Transverse colon (tissue), 4 donors: Measurements from ENCODE around the gene PF4V1. TPM values are rescaled to one million over a fixed set of nuclear protein-coding genes. Genes with fewer than 3 reads are reported as not detected.

Experiments
- DNase-seq: peaks from one replicate; pipeline ENCODE4 v3.0.0-alpha.2; 2019
- H3K27ac ChIP-seq, 4 donors: fragments of 200-600 bp; sonication (generic); 2 replicates each; pipeline ENCODE4 v1.5.1; 2016 to 2018; ENCODE audit warnings: inconsistent platforms in 4 of 4
- H3K27me3 ChIP-seq: fragments of 200-600 bp; sonication (generic); 2 replicates; pipeline ENCODE4 v1.5.1; 2017; ENCODE audit warnings: inconsistent platforms
- H3K36me3 ChIP-seq, 4 donors: fragments of 200-600 bp; sonication (generic); 2 replicates each; pipeline ENCODE4 v1.5.1; 2017 to 2019; ENCODE audit warnings: inconsistent platforms in 4 of 4
- H3K4me1 ChIP-seq, 4 donors: fragments of 200-600 bp; sonication (generic); 2 replicates each; pipeline ENCODE4 v1.5.1; 2017 to 2020; ENCODE audit warnings: inconsistent platforms in 4 of 4
- H3K4me3 ChIP-seq, 4 donors: fragments of 200-600 bp; sonication (generic); 1 replicate in 1 of 4; 2 replicates in 3 of 4; pipeline versions ENCODE4 v1.5.1 to v1.6.1; 2017 to 2019; ENCODE audit warnings: inconsistent platforms in 4 of 4
- H3K9me3 ChIP-seq, 2 donors: fragments of 200-600 bp; sonication (generic); 2 replicates each; pipeline ENCODE4 v1.5.1; 2017 to 2019; ENCODE audit warnings: inconsistent platforms in 2 of 2
- EP300 ChIP-seq: sonication (generic); formaldehyde crosslinking; IDR thresholded peaks from one replicate; pipeline ENCODE4 v1.6.1; 2017; ENCODE audit warnings: antibody characterized with exemption, low read depth
- POLR2A ChIP-seq: fragments of 450-650 bp; IDR thresholded peaks from one replicate; pipeline ENCODE4 v1.6.1; 2016; ENCODE audit warnings: antibody characterized with exemption, mild to moderate bottlenecking, moderate library complexity
- POLR2AphosphoS5 ChIP-seq, 3 donors: sonication (generic); formaldehyde crosslinking; IDR thresholded peaks; one replicate each; pipeline ENCODE4 v1.6.1; 2016; ENCODE audit warnings: antibody characterized with exemption in 3 of 3
- WGBS, 2 donors: methylation state at CpG; one replicate each; pipeline ENCODE4 v1.1.5; 2018; ENCODE audit warnings: low coverage in 1 of 2; 5-methylcytosine and 5-hydroxymethylcytosine counted together
- in situ Hi-C, 4 donors: fragments of 200-750 bp; cut with MboI; loops; one replicate each; pipeline versions ENCODE4 v1.15.0 to v1.15.1; 2017; ENCODE audit warnings: low sequenced_read_pairs in 3 of 4, low pct_ligation_motif_present in 1 of 4, low pct_unique_long_range_greater_than_20kb in 1 of 4
- intact Hi-C: fragments of 100-400 bp; cut with DNase I; formaldehyde crosslinking; loops from one replicate; pipeline ENCODE4 v1.15.1; 2023; ENCODE audit warnings: low total_unique reads
- total RNA-seq, 4 donors: library from RNA; depleted of rRNA; stranded (reverse); fragments of >200 nt; gene quantifications; one replicate each; pipeline ENCODE4 v1.1.0, GENCODE V29; 2016
- TF ChIP-seq, protein P1 (sequence below), 5 experiments: fragments of 200-600 bp in 3 of 5; fragments of 450-650 bp in 2 of 5; sonication (generic) in 3 of 5; IDR thresholded peaks; 1 replicate in 2 of 5; 2 replicates in 3 of 5; pipeline ENCODE4 v1.5.1; 2016 to 2017; ENCODE audit warnings: antibody characterized with exemption in 5 of 5, inconsistent platforms in 3 of 5, mild to moderate bottlenecking in 2 of 5, moderate library complexity in 1 of 5

The PF4V1 gene
- total RNA-seq, 4 donors from 2014 or later = not detected

GRCh38 chr4:73901031-73901430 is 47.9 kb downstream of the PF4V1 start:
- no peak for DNase-seq
- Histone ChIP-seq H3K27me3 (no peaks in the 10 kb centered on the region), H3K27ac (no peak overlapping the region), H3K9me3 (no peaks in the 10 kb centered on the region), H3K4me1 (peaks cover 0 to 5% (median 2%) of the 10 kb centered on the region in 4 donors), H3K4me3 (no peak overlapping the region), H3K36me3 (no peaks in the 10 kb centered on the region)
- in situ Hi-C loops = no loop called here
- 71 to 79% methylated on average over 4 to 5 of the region's 5 CpGs for WGBS, 2 donors
- intact Hi-C loops = no loop called here
- TF ChIP-seq POLR2A = no peak
- TF ChIP-seq EP300 = no peak
- no peak for TF ChIP-seq POLR2AphosphoS5 (IDR thresholded peaks at IDR 0.05)
- TF ChIP-seq, protein P1, sequence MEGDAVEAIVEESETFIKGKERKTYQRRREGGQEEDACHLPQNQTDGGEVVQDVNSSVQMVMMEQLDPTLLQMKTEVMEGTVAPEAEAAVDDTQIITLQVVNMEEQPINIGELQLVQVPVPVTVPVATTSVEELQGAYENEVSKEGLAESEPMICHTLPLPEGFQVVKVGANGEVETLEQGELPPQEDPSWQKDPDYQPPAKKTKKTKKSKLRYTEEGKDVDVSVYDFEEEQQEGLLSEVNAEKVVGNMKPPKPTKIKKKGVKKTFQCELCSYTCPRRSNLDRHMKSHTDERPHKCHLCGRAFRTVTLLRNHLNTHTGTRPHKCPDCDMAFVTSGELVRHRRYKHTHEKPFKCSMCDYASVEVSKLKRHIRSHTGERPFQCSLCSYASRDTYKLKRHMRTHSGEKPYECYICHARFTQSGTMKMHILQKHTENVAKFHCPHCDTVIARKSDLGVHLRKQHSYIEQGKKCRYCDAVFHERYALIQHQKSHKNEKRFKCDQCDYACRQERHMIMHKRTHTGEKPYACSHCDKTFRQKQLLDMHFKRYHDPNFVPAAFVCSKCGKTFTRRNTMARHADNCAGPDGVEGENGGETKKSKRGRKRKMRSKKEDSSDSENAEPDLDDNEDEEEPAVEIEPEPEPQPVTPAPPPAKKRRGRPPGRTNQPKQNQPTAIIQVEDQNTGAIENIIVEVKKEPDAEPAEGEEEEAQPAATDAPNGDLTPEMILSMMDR (IDR thresholded peaks at IDR 0.05) = no peak

DNA sequence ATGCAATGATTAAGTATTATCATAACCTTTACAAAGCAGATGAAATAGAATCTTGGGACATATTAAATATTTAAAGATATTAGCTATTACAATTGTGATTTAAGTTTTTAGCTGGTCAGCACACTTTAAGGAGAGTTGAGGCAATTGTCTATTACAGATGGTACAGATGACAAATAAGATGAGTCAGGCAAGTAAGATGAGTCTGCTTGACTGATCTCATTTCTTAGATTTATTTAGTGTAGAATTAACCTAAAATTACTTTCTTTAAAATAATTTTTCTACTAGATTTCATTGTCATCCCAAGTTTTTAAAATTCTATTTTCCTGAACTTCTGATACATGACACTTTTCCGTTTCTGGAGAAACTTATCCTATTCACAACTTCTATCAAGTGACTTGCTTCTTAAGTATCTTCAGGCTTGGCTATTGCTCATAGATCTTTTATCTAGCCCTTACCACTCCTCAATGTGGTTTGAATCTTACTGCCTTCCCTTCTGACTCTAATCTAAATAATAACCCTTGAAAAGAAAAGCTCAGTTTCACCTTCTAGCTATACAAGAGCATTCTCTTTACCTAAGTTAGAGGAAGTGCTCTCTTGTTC is 49.0 kb downstream of the PF4V1 start:
- WGBS, 2 donors = 80 to 87% methylated on average over 1 of the region's 1 CpG
- in situ Hi-C loops = no loop called here
- DNase-seq = no peak
- intact Hi-C loops = no loop called here
- H3K27ac ChIP-seq = no peak overlapping the region
- no peaks in the 10 kb centered on the region for H3K4me1 ChIP-seq
- H3K36me3 ChIP-seq = no peaks in the 10 kb centered on the region
- no peaks in the 10 kb centered on the region for H3K27me3 ChIP-seq
- H3K4me3 ChIP-seq = no peak overlapping the region
- TF ChIP-seq POLR2A (no peak), POLR2AphosphoS5 (IDR thresholded peaks at IDR 0.05) (no peak), EP300 (no peak)
- TF ChIP-seq, protein P1 (IDR thresholded peaks at IDR 0.05) = no peak
- H3K9me3 ChIP-seq = no peaks in the 10 kb centered on the region

DNA sequence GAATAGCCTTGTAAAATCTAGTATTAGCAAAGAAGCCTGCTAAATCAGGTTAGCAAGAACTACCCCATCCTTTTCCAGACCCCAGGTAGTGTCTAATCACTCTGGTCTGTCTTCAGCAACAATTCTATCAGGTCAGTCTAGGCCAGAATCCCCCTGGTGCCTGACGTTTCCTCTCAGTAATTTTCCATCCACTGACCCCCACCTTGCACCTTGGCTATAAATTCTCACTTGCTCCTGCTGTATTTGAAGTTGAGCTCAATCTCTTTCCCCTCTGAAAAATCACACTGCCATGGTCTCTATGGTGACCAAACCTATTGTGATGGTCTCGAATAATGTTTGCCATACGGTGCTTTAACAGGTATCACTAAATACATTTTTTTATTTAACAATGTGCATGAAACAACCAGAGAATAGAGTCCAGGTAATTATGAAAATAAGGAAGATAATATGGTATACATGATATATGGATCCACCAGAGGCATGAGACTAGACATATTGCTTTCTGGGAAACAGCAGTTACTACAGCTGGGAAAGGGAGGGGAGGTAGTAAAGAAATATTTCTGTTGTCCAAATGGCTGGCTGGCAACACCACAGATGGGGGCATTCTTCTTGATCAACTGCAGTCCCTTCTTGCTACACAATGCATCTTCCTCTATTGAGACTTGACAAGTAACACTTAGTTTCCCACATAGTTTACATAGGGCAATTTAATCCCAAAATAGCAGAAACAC is 49.9 kb downstream of the PF4V1 start:
- intact Hi-C loops = no loop called here
- TF ChIP-seq EP300 (no peak), POLR2A (no peak), POLR2AphosphoS5 (IDR thresholded peaks at IDR 0.05) (no peak)
- TF ChIP-seq, protein P1 (IDR thresholded peaks at IDR 0.05) = no peak
- no peaks in the 10 kb centered on the region for H3K36me3 ChIP-seq
- no peak overlapping the region for H3K27ac ChIP-seq
- in situ Hi-C loops = no loop called here
- no peaks in the 10 kb centered on the region for H3K27me3 ChIP-seq
- no peak overlapping the region for H3K4me3 ChIP-seq
- H3K9me3 ChIP-seq = no peaks in the 10 kb centered on the region
- WGBS, 2 donors = 82 to 84% methylated on average over 3 of the region's 3 CpGs
- no peak for DNase-seq
- H3K4me1 ChIP-seq = no peaks in the 10 kb centered on the region

Other genes starting within 250 kb of the PF4V1 start
- gene RASSF6, start 232.9 kb upstream of the PF4V1 start, total RNA-seq = 10 to 100 TPM; 30.7 to 49.4 (median 41.1) TPM
- gene CXCL8, start 112.7 kb upstream of the PF4V1 start, total RNA-seq = 1 to 10 TPM in 1 of 4 donors, under 1 TPM in 1, not detected in 2; 0.55 to 1.1 TPM
- gene CXCL6, start 16.6 kb upstream of the PF4V1 start, total RNA-seq = not detected
- gene CXCL1, start 16.1 kb downstream of the PF4V1 start, total RNA-seq = 10 to 100 TPM in 3 of 4 donors, under 1 TPM in 1; 1.00 to 36.3 (median 15.4) TPM
- gene PF4, start 128.7 kb downstream of the PF4V1 start, total RNA-seq = not detected
- not detected for gene PPBP, start 134.9 kb downstream of the PF4V1 start, total RNA-seq
- gene CXCL5, start 145.4 kb downstream of the PF4V1 start, total RNA-seq = under 1 TPM in 1 of 4 donors, not detected in 3; 0.64 TPM
- gene CXCL3, start 185.4 kb downstream of the PF4V1 start, total RNA-seq = 1 to 10 TPM; 1.8 to 5.2 (median 5.1) TPM
- gene CXCL2, start 245.9 kb downstream of the PF4V1 start, total RNA-seq = 10 to 100 TPM in 3 of 4 donors, under 1 TPM in 1; 0.80 to 32.9 (median 17.8) TPM